ENCODE data around the gene SLC22A23.

Gene SLC22A23

DNA sequence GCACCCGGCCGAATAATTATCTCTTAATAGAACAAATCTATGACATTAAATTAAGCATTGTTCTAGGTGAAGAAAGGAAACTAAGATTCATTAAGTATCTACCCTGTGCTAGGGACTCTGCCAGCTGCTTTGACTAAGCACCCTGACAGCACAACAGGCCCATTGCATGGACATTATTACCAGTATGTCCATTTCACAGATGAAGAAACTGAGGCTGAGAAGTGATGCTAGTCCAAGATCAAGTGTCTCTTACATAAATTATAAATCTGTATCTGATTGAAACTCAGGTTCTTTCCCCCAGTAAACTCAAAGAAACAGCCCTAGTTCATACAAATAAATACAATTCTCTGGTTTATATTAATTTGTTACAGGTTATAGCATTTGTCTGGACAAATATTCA, 31.3 kb downstream of the SLC22A23 start:
- POLR2A ChIA-PET: no interaction called here
- Histone ChIP-seq H3K4me1 (ENCODE audit: control insufficient read depth, insufficient read depth, low read length) (peaks cover 26% of the 10 kb centered on the region), H3K27ac (ENCODE audit: extremely low read depth, low read depth, low read length) (no peak overlapping the region), H3K4me3 (ENCODE audit: low read depth, low read length) (no peak overlapping the region), H3K9me3 (ENCODE audit: control insufficient read depth, insufficient read depth, low read depth, low read length) (no peaks in the 10 kb centered on the region), H3K36me3 (ENCODE audit: control insufficient read depth in 2 of 2, insufficient read depth in 1 of 2, low read length in 2 of 2) (no peaks in the 10 kb centered on the region)
- TF ChIP-seq ZNF266 (tag by site-specific recombination; IDR thresholded peaks at IDR 0.05; ENCODE audit: low read depth) (no peak), ZNF19 (tag by site-specific recombination; IDR thresholded peaks at IDR 0.05; ENCODE audit: low read depth) (no peak), ZBTB48 (tag by site-specific recombination; IDR thresholded peaks at IDR 0.05) (no peak), ZNF426 (tag by site-specific recombination; IDR thresholded peaks at IDR 0.05) (no peak)
- TF ChIP-seq, protein P1, sequence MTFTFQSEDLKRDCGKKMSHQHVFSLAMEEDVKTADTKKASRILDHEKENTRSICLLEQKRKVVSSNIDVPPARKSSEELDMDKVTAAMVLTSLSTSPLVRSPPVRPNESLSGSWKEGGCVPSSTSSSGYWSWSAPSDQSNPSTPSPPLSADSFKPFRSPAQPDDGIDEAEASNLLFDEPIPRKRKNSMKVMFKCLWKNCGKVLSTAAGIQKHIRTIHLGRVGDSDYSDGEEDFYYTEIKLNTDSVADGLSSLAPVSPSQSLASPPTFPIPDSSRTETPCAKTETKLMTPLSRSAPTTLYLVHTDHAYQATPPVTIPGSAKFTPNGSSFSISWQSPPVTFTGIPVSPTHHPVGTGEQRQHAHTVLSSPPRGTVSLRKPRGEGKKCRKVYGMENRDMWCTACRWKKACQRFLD (tag by site-specific recombination; IDR thresholded peaks at IDR 0.05): no peak
- TF ChIP-seq, protein P2, sequence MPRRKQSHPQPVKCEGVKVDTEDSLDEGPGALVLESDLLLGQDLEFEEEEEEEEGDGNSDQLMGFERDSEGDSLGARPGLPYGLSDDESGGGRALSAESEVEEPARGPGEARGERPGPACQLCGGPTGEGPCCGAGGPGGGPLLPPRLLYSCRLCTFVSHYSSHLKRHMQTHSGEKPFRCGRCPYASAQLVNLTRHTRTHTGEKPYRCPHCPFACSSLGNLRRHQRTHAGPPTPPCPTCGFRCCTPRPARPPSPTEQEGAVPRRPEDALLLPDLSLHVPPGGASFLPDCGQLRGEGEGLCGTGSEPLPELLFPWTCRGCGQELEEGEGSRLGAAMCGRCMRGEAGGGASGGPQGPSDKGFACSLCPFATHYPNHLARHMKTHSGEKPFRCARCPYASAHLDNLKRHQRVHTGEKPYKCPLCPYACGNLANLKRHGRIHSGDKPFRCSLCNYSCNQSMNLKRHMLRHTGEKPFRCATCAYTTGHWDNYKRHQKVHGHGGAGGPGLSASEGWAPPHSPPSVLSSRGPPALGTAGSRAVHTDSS (tag by site-specific recombination; IDR thresholded peaks at IDR 0.05): no peak
- TF ChIP-seq, protein P3, sequence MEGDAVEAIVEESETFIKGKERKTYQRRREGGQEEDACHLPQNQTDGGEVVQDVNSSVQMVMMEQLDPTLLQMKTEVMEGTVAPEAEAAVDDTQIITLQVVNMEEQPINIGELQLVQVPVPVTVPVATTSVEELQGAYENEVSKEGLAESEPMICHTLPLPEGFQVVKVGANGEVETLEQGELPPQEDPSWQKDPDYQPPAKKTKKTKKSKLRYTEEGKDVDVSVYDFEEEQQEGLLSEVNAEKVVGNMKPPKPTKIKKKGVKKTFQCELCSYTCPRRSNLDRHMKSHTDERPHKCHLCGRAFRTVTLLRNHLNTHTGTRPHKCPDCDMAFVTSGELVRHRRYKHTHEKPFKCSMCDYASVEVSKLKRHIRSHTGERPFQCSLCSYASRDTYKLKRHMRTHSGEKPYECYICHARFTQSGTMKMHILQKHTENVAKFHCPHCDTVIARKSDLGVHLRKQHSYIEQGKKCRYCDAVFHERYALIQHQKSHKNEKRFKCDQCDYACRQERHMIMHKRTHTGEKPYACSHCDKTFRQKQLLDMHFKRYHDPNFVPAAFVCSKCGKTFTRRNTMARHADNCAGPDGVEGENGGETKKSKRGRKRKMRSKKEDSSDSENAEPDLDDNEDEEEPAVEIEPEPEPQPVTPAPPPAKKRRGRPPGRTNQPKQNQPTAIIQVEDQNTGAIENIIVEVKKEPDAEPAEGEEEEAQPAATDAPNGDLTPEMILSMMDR (tag by site-specific recombination; IDR thresholded peaks at IDR 0.05): no peak
- TF ChIP-seq, protein P4, sequence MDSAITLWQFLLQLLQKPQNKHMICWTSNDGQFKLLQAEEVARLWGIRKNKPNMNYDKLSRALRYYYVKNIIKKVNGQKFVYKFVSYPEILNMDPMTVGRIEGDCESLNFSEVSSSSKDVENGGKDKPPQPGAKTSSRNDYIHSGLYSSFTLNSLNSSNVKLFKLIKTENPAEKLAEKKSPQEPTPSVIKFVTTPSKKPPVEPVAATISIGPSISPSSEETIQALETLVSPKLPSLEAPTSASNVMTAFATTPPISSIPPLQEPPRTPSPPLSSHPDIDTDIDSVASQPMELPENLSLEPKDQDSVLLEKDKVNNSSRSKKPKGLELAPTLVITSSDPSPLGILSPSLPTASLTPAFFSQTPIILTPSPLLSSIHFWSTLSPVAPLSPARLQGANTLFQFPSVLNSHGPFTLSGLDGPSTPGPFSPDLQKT (IDR thresholded peaks at IDR 0.05; ENCODE audit: borderline replicate concordance, low read depth, low read length): no peak
- CTCF ChIA-PET: no interaction called here

DNA sequence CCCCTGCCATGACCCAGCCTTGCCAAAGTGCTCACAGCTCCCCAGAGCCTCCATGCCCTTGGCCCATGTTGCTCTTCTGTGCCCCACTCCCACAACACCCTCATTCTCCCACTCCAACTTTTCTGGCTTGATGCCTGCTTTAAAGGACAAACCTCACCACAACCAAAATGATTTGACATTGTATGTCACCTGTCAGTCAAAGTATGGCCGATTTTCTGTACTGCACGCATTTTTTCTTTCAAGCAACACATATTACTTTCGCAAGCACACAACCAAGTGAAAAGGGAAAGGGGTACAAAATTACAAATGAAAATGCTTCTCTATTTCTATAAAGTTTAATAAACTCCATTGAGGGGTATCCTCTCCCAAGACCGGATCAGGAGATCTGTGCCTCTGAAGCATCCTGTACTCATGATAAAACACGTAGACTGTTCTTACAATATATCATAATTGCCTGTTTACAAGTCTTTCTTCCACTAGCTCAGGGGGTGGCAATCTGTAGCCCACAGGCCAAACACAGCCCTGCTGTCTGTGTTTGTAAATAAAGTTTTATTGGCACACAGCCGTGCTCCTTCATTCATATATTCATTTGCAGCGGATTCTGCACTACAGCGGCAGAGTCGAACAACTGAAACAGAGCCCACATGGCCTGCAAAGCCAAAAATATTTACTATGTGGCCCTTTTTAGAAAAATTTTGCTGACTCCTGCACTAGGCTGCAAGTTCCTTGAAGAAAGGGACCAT, 32.5 kb downstream of the SLC22A23 start:
- Histone ChIP-seq H3K4me3 (ENCODE audit: low read depth, low read length) (no peak overlapping the region), H3K27ac (ENCODE audit: extremely low read depth, low read depth, low read length) (no peak overlapping the region), H3K4me1 (ENCODE audit: control insufficient read depth, insufficient read depth, low read length) (peaks cover 36% of the 10 kb centered on the region), H3K36me3 (ENCODE audit: control insufficient read depth in 2 of 2, insufficient read depth in 1 of 2, low read length in 2 of 2) (no peaks in the 10 kb centered on the region), H3K9me3 (ENCODE audit: control insufficient read depth, insufficient read depth, low read depth, low read length) (no peaks in the 10 kb centered on the region)
- ChIA-PET POLR2A (no interaction called here), CTCF (interaction anchor here (0.6 kb wide), 2 partner anchors 11 to 94 kb away, joined by 4 read pairs; no protein-coding TSS in a partner anchor)
- TF ChIP-seq EGR2 (tag by site-specific recombination; IDR thresholded peaks at IDR 0.05; ENCODE audit: low read depth): peak; percentile 22; the same call in 1 of the 2 replicates
- TF ChIP-seq, protein P5, sequence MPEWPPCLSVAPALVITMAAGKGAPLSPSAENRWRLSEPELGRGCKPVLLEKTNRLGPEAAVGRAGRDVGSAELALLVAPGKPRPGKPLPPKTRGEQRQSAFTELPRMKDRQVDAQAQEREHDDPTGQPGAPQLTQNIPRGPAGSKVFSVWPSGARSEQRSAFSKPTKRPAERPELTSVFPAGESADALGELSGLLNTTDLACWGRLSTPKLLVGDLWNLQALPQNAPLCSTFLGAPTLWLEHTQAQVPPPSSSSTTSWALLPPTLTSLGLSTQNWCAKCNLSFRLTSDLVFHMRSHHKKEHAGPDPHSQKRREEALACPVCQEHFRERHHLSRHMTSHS (tag by site-specific recombination; IDR thresholded peaks at IDR 0.05): no peak
- no peak for TF ChIP-seq ZNF112 (tag by site-specific recombination; IDR thresholded peaks at IDR 0.05)
- TF ChIP-seq ZNF311 (tag by site-specific recombination; IDR thresholded peaks at IDR 0.05; ENCODE audit: borderline replicate concordance): no peak

DNA sequence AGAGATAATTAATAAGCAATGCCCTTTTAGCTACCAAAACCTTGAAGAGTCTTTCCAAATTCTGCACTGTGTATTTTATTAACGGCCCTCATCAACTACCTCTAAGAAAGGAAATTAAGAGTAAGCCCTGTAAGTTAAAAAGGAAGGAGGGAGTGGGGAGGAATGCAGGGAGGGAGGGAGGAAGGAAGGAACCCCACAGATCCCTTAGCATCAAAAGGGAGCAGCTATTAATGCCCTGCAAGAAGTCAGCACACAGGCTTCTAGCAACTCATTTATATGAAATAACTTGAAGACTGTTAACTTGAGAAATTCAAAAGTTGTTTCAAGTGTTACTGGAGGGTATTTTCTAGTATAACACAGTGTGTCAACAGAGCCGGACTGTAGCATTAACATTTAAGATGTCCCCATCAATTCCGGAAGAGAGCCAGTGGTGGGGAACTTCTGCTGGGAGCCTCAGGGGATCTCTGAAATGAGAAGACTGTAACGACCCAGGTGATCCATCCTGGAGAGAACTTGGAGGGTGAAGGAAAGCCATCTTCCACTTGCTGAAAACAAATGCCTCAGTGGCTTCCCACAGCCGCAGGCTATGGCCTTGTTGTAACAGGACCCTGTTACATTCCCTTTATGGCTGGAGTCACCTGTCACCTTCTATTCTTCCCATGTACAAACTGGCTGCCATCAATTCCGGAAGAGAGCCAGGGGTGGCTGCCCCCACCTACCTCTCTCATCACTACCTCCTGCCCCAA, 33.2 kb downstream of the SLC22A23 start:
- no peak overlapping the region for H3K4me3 ChIP-seq (ENCODE audit: low read depth, low read length)
- H3K4me1 ChIP-seq (ENCODE audit: control insufficient read depth, insufficient read depth, low read length): peaks cover 36% of the 10 kb centered on the region
- no peaks in the 10 kb centered on the region for H3K9me3 ChIP-seq (ENCODE audit: control insufficient read depth, insufficient read depth, low read depth, low read length)
- H3K36me3 ChIP-seq (ENCODE audit: control insufficient read depth in 2 of 2, insufficient read depth in 1 of 2, low read length in 2 of 2): no peaks in the 10 kb centered on the region
- ChIA-PET POLR2A (no interaction called here), CTCF (interaction anchor here (0.6 to 2.6 kb wide), 3 partner anchors 11 to 1177 kb away, joined by 4 to 25 read pairs (median 4); no protein-coding TSS in a partner anchor)
- no peak for TF ChIP-seq ZNF707 (tag by site-specific recombination; IDR thresholded peaks at IDR 0.05)
- no peak for TF ChIP-seq TRIM28 (IDR thresholded peaks at IDR 0.05; ENCODE audit: borderline replicate concordance, low read length)
- no peak for TF ChIP-seq ZNF175 (tag by site-specific recombination; IDR thresholded peaks at IDR 0.05)
- TF ChIP-seq ZNF600 (tag by site-specific recombination; IDR thresholded peaks at IDR 0.05): 0 out of 2 replicates have a peak, but pooled peaks have one; percentile 36
- TF ChIP-seq ZNF621 (tag by site-specific recombination; IDR thresholded peaks at IDR 0.05): no peak
- TF ChIP-seq ZNF335 (tag by site-specific recombination; conservative IDR thresholded peaks at IDR 0.05): no peak
- TF ChIP-seq, protein P2 (tag by site-specific recombination; IDR thresholded peaks at IDR 0.05): no peak
- no peak overlapping the region for H3K27ac ChIP-seq (ENCODE audit: extremely low read depth, low read depth, low read length)
